ENCODE data around the gene TMOD1. TPM values are rescaled to one million over a fixed set of nuclear protein-coding genes. Genes with fewer than 3 reads are reported as not detected.
"Not testable (repeated sequence)": the region's sequence is repeated elsewhere in the genome, so short reads cannot be mapped to it uniquely, and the experiment has no call there.

The TMOD1 gene
- 1 to 10 TPM; 1.5 to 1.8 TPM for total RNA-seq

DNA sequence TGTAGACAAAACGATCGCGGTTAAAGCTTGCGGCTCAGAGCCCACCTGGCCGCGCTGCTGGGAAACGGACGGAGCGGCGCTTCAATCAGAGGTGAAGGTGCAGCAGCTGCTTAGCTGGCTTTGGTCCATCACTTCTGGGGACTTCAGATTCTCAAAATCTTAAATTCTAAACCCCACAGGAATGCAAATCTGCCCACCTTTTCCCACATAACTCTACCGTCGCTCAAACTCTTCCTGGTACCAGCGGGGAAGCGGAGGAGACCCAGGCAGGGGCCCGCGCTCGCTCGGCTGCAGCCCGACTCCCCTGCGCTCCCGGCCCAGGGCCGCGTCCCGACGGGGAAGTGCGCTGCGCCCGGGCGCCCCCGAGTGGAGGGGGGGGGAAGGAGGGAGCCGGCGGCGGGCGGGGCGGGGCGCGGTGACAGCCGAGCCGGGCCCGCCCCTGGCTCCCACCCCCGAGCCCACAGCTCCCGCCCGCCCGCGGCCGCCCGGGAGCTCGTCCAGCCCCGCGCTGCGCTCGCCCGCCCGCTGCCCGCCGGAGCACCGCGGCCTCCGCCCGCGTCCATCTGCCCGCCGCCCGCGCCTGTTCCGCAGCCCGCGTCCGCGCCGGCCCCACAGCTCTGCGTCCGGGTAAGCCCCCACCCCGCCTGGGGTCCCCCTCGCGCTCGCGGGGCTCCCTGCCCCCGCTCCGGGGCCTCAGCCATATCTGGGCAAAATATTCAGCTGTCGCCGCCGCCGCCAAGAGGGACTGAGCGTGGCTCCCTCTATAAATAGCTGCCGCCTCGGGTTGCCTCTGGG lies at the start of gene TMOD1:
Gene TMOD1 (plus strand): TSS at position 490 of the 795 bp plus-strand sequence. CDS start 22,523 bp downstream, outside the sequence.
- CTCF ChIA-PET: interaction anchor here (0.7 to 3.9 kb wide), 12 partner anchors 8 to 145 kb away, joined by 3 to 25 read pairs (median 5); partner anchors contain the start of gene TDRD7
- POLR2A ChIA-PET: interaction anchor here (0.8 to 1.3 kb wide), 3 partner anchors 10 to 16 kb away, joined by 3 to 4 read pairs (median 4); no protein-coding TSS in a partner anchor
- Mint-ChIP-seq H3K27ac (no peak within 1 kb of the TSS), H3K36me3 (ENCODE audit: low read depth) (peaks cover 9% of the 10 kb centered on the region), H3K27me3 (peaks cover 47% of the 10 kb centered on the region), H3K4me1 (peaks cover 17% of the 10 kb centered on the region), H3K9me3 (no peaks in the 10 kb centered on the region), H3K4me3 (peak within 1 kb of the TSS; percentile 65)
- DNase-seq: peak; percentile 56

DNA sequence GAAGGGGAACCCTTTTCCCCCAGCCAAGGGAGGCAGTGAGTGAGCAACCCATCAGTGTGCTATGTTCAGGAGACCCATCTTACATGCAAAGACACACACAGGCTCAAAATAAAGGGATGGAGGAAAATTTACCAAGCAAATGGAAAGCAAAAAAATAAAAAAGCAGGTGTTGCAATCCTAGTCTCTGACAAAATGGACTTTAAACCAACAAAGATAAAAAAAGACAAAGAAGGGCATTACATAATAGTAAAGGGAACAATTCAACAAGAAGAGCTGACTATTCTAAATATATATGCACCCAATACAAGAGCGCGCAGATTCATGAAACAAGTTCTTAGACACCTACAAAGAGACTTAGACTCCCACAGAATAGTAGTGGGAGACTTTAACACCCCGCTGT lies 47.9 kb upstream of the TMOD1 start:
- H3K27me3 Mint-ChIP-seq, DNase-seq, H3K9me3 Mint-ChIP-seq, H3K27ac Mint-ChIP-seq, CTCF ChIA-PET, H3K4me1 Mint-ChIP-seq, H3K4me3 Mint-ChIP-seq, POLR2A ChIA-PET: not testable (repeated sequence)
- peaks cover 39% of the 10 kb centered on the region for H3K36me3 Mint-ChIP-seq (ENCODE audit: low read depth)

DNA sequence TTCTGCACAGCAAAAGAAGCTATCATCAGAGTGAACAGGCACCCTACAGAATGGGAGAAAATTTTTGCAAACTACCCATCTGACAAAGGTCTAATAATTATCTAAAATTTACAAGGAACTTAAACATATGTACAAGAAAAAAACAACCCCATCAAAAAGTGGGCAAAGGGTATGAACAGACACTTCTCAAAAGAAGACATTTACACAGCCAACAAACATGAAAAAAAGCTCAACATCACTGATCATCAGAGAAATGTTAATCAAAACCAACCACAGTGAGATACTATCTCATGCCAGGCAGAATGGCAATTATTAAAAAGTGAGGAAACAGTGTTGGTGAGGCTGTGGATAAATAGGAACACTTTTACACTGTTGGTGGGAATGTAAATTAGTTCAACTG lies 44.6 kb upstream of the TMOD1 start:
- H3K9me3 Mint-ChIP-seq, CTCF ChIA-PET, DNase-seq, H3K4me1 Mint-ChIP-seq, H3K27ac Mint-ChIP-seq, POLR2A ChIA-PET, H3K4me3 Mint-ChIP-seq, H3K27me3 Mint-ChIP-seq: not testable (repeated sequence)
- H3K36me3 Mint-ChIP-seq (ENCODE audit: low read depth): peaks cover 30% of the 10 kb centered on the region

DNA sequence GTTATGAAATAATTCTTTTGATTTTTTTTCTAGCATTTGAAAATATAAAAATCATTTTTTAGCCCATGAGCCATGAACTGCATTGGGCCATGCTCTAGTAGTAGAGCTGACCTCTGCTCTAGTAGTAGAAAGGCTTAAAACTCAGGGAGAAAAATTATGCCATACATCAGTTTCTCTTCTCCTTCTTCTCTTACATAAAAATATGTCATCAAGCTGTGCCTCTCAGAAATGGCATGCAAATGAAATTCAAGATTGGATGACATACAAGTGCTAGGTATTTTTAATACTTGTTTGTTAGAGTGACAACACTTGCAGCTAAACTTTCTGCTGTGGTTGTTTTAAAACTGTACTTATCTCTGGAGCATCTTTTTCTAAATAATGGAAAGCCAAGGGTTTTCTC lies 42.1 kb upstream of the TMOD1 start:
- DNase-seq: no peak
- Mint-ChIP-seq H3K9me3 (peaks cover 4% of the 10 kb centered on the region), H3K4me1 (no peaks in the 10 kb centered on the region), H3K27ac (no peak overlapping the region), H3K36me3 (ENCODE audit: low read depth) (peaks cover 19% of the 10 kb centered on the region), H3K27me3 (no peaks in the 10 kb centered on the region), H3K4me3 (no peak overlapping the region)
- ChIA-PET CTCF (interaction anchor here (1.4 kb wide), 1 partner anchor 140 kb away, joined by 3 read pairs; no protein-coding TSS in a partner anchor), POLR2A (no interaction called here)

DNA sequence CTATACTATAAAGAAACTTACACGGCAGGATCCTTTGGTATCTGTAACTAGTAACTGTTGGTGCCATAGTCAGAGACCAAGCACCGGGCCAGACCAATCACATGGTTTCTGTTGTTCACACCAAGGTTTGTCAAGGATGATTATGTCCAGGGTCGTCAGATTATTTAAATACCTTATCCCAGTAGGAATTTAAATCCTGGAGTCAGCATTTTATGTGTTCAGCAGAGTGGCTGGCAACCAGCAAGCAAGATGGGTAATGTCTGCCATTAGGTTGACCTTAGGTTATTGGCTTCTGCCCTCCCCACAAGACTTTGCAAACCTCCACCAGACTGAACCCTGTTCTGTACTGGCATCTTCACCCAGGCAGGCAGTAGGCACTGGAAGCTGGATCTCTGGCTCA lies 39.3 kb upstream of the TMOD1 start:
- no peaks in the 10 kb centered on the region for H3K9me3 Mint-ChIP-seq
- H3K36me3 Mint-ChIP-seq (ENCODE audit: low read depth): peaks cover 18% of the 10 kb centered on the region
- no peak overlapping the region for H3K27ac Mint-ChIP-seq
- ChIA-PET POLR2A (no interaction called here), CTCF (interaction anchor here (0.6 to 3.3 kb wide), 3 partner anchors 9 to 171 kb away, joined by 3 to 13 read pairs (median 4); partner anchors contain the start of gene TSTD2)
- DNase-seq: no peak
- no peak overlapping the region for H3K4me3 Mint-ChIP-seq
- no peaks in the 10 kb centered on the region for H3K27me3 Mint-ChIP-seq
- H3K4me1 Mint-ChIP-seq: no peaks in the 10 kb centered on the region

DNA sequence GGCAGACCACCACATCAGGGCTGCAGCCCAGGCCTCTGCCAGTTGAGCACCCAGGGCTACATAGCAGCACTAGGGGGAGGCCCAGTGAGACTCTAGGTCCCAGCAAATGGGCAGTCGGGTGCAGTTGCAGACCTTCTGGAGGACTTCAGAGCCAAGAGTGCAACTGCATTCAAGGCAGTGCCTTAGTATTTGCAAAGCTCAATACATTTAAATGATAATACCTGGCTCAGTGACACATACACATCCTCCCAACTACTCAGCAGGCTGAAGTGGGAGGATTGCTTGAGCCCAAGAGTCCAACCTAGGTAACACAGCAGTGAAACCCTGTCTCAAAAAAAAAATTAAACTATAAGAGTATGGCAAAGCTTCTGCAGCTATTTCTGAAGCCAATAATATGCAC lies 38.6 kb upstream of the TMOD1 start:
- Mint-ChIP-seq H3K27me3 (no peaks in the 10 kb centered on the region), H3K9me3 (no peaks in the 10 kb centered on the region), H3K4me3 (no peak overlapping the region), H3K27ac (no peak overlapping the region), H3K4me1 (no peaks in the 10 kb centered on the region), H3K36me3 (ENCODE audit: low read depth) (peaks cover 20% of the 10 kb centered on the region)
- ChIA-PET CTCF (interaction anchor here (0.6 to 3.3 kb wide), 4 partner anchors 40 to 950 kb away, joined by 3 to 13 read pairs (median 4); no protein-coding TSS in a partner anchor), POLR2A (no interaction called here)
- no peak for DNase-seq

DNA sequence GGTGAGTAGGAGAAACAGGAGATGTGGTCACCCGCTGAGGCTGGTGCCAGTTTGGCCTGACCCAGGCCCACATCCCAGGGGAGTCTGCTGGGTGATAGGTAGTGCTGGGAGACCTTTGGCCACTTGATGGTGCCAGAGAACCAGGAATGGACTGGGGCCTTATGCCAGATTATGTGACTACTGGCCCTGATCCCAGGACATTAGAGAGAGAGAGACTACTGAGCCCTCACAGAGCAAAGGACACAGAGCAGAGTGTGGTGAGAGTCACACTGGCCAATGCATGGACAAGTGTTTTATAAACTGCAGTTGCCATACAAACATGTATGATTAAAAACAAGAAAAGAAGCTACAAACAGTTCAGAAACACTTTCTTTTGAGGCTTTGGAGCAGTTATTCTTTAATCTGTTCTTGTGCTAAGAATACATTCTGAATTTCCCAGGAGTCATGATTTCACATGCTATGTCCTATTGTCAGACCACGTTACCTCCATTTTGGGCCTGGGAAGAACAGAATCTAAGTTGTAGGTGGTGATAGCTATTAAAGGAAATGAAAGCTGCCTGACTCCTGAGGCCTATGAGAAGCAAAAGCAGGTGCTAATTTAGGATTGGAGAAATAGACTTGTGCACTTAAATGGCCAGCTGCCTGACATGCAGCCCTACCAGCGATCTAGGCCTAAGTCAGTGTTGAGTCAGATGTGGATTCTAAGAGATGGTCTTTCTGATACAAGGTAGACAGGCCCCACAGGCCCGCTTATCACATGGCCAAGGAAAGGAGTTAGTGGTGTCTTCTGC lies 32.6 kb upstream of the TMOD1 start:
- Mint-ChIP-seq H3K9me3 (no peaks in the 10 kb centered on the region), H3K4me1 (no peaks in the 10 kb centered on the region), H3K27ac (no peak overlapping the region), H3K27me3 (no peaks in the 10 kb centered on the region), H3K36me3 (ENCODE audit: low read depth) (peaks cover 18% of the 10 kb centered on the region), H3K4me3 (no peak overlapping the region)
- peak; percentile 46 for DNase-seq
- ChIA-PET POLR2A (interaction anchor here (1.3 kb wide), 1 partner anchor 130 kb away, joined by 4 read pairs; no protein-coding TSS in a partner anchor), CTCF (interaction anchor here (0.5 to 5.2 kb wide), 19 partner anchors 11 to 427 kb away, joined by 3 to 89 read pairs (median 4); no protein-coding TSS in a partner anchor)

DNA sequence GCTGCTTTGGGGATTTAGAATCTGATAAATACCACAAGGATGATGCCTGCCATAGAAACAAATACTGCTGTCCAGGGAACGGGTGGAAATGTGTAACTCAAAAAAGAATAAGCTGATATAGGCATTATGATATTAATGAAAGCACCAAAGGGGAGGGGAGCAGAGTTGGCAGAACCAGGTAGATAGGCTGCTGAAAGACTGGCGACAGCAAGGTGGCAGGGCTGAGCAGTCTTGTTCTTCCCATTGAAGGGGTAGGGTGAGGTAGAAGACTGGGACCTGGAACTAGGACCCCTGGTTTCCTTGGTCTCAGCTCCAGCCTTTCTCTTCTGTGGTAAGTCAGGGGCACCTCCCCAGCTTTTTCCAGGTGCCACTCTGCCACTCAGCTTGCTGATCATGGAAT lies 31.4 kb upstream of the TMOD1 start:
- no peak overlapping the region for H3K27ac Mint-ChIP-seq
- ChIA-PET POLR2A (no interaction called here), CTCF (interaction anchor here (1.2 to 5.2 kb wide), 6 partner anchors 8 to 213 kb away, joined by 3 to 89 read pairs (median 4); no protein-coding TSS in a partner anchor)
- H3K4me1 Mint-ChIP-seq: no peaks in the 10 kb centered on the region
- H3K27me3 Mint-ChIP-seq: no peaks in the 10 kb centered on the region
- no peaks in the 10 kb centered on the region for H3K9me3 Mint-ChIP-seq
- peaks cover 26% of the 10 kb centered on the region for H3K36me3 Mint-ChIP-seq (ENCODE audit: low read depth)
- DNase-seq: no peak
- no peak overlapping the region for H3K4me3 Mint-ChIP-seq

DNA sequence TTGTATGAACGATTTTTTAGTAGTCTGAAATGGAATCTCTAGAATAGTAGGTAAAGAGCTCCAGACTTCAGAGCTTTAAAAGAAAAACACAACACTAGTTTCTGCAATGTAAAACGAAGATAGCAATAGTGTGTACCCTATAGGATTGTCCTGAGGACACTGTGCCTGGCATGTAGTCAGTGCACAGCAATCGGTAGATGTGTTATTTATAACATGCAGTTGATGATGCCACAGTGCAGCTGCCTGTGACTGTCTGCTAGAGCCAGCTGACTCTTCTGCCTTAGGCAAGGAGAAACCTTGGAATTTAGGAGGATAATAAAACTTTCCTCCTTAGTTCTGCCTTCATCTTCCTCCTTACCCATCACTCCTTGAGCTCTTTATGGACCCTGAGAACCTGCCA lies 27.7 kb upstream of the TMOD1 start:
- H3K27me3 Mint-ChIP-seq: no peaks in the 10 kb centered on the region
- no peak overlapping the region for H3K4me3 Mint-ChIP-seq
- no peaks in the 10 kb centered on the region for H3K4me1 Mint-ChIP-seq
- CTCF ChIA-PET: interaction anchor here (0.9 to 1.5 kb wide), 3 partner anchors 120 to 142 kb away, joined by 3 to 10 read pairs (median 3); no protein-coding TSS in a partner anchor
- peaks cover 21% of the 10 kb centered on the region for H3K36me3 Mint-ChIP-seq (ENCODE audit: low read depth)
- no peak for DNase-seq
- no peaks in the 10 kb centered on the region for H3K9me3 Mint-ChIP-seq
- POLR2A ChIA-PET: interaction anchor here (1.2 kb wide), 1 partner anchor 101 kb away, joined by 3 read pairs; no protein-coding TSS in a partner anchor
- H3K27ac Mint-ChIP-seq: no peak overlapping the region

DNA sequence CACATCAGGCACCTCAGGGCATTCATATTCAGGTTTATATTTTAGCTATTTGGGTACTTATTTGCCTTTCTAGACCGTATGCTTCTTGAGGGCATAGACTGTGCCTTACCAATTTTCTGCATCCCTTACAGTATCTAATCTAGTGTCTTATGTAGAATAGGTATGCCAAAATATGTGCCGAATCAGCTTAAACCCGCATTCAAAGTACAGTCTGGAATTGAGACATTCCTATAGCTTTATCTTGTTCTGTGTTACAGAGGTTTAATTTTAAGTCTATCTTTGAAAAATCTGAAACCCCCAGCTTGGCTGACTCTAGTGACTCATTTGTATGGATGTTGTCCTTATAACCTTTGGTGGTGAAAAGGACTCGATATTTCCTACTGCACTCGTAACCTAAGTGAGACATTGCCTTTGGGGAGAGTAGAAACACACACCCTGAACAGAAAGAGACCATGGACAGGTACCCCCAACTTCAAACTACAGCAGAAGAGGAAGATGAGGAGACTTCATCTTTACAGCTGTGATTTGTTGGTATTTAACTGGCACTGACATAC lies 27.0 kb upstream of the TMOD1 start:
- CTCF ChIA-PET: interaction anchor here (0.6 to 1.5 kb wide), 3 partner anchors 92 to 141 kb away, joined by 3 to 10 read pairs (median 3); no protein-coding TSS in a partner anchor
- H3K4me3 Mint-ChIP-seq: no peak overlapping the region

DNA sequence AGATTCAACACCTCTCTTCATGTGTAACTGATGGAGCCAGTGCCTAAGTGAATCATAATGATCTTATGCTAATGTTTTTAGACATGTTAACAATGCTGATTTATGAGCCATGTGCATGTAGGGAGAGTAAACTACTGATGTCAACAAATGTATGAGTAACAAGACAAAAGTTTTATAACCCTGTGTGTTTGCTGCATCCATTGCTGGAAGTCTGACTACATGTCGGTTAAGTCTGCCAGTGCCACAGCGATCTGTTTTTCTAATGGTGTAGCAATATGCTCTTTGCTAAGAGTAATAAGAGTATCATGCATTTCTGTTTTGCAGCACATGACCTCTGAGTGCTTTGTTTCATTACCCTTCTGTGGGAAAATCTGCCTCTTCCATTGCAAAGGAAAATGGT lies 26.4 kb upstream of the TMOD1 start:
- Mint-ChIP-seq H3K9me3 (no peaks in the 10 kb centered on the region), H3K4me3 (no peak overlapping the region), H3K4me1 (no peaks in the 10 kb centered on the region), H3K27ac (no peak overlapping the region), H3K36me3 (ENCODE audit: low read depth) (peaks cover 29% of the 10 kb centered on the region), H3K27me3 (no peaks in the 10 kb centered on the region)
- POLR2A ChIA-PET: no interaction called here
- no peak for DNase-seq
- CTCF ChIA-PET: no interaction called here

More for the DNA sequence above, 27.0 kb upstream of the TMOD1 start:
- Mint-ChIP-seq H3K27me3 (no peaks in the 10 kb centered on the region), H3K36me3 (ENCODE audit: low read depth) (peaks cover 26% of the 10 kb centered on the region), H3K4me1 (no peaks in the 10 kb centered on the region), H3K9me3 (no peaks in the 10 kb centered on the region), H3K27ac (no peak overlapping the region)
- DNase-seq: no peak
- POLR2A ChIA-PET: interaction anchor here (1.2 kb wide), 1 partner anchor 101 kb away, joined by 3 read pairs; no protein-coding TSS in a partner anchor

DNA sequence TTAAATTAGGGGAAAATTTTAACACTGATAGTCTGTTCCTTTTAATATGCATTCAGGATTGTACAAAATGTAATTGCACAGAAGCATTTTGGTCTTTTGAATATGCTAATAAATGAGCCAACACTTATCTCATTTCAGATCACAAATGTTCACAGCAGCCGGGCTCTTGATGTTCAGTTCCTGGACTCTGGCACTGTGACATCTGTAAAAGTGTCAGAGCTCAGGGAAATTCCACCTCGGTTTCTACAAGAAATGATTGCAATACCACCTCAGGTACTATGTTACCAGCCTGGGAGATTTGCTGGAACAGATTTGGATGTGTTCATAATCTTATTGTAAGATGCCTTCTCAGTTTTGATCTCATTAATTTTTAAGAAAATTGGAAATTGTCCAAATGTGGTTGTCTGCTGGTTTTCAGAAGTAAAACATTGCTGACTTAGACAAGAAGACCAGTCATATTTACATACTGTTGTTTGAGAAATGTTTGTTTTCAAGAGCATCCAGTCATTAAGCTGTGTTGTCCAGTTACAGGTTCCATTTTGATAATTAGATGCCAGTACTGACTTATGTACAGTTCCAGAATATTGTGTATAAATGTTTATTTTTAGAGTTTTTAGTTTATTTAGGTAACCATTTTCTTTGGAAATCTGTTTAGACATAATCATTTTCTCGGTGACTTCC lies 23.0 kb upstream of the TMOD1 start:
- ChIA-PET POLR2A (no interaction called here), CTCF (no interaction called here)
- DNase-seq: no peak
- Mint-ChIP-seq H3K4me3 (no peak overlapping the region), H3K27me3 (no peaks in the 10 kb centered on the region), H3K27ac (no peak overlapping the region), H3K9me3 (peaks cover 4% of the 10 kb centered on the region), H3K36me3 (ENCODE audit: low read depth) (peaks cover 41% of the 10 kb centered on the region), H3K4me1 (no peaks in the 10 kb centered on the region)

Measured in activated CD4-positive, alpha-beta memory T cell treated with anti-CD3 and anti-CD28 coated beads, Interleukin-2, amount 10 ng/mL, durations not matched to agents 7 days and 5 days (primary cell).